Activated B cell treated with CpG ODN at 0.5 μM for 24 hours (primary cell): ENCODE measurements around the gene BRD2. TPM values are rescaled to one million over a fixed set of nuclear protein-coding genes. Genes with fewer than 3 reads are reported as not detected.

Experiments
- ATAC-seq: fragments of 200-7000 bp; cut with Tn5 transposase; one replicate; pipeline ENCODE4 v1.10.0; 2021; ENCODE audit warnings: low read depth, mild to moderate bottlenecking, moderate library complexity
- CTCF ChIA-PET: fragments of 350-600 bp; sonication (Branson Sonifier 250); formaldehyde crosslinking; loops from one replicate; lab custom pipeline; 2021; ENCODE audit warnings: antibody characterized with exemption; lab: Charles Lee
- POLR2A ChIA-PET: fragments of 350-600 bp; sonication (Branson Sonifier 250); formaldehyde crosslinking; loops from one replicate; lab custom pipeline; 2021; ENCODE audit warnings: antibody characterized with exemption; lab: Charles Lee
- DNase-seq: peaks from one replicate; pipeline ENCODE4 v3.0.0; 2022
- H3K27ac Mint-ChIP-seq: one replicate; pipeline ENCODE4 v1.8.0; 2020; ENCODE audit warnings: mixed read lengths
- H3K27me3 Mint-ChIP-seq: one replicate; pipeline ENCODE4 v1.8.0; 2021; ENCODE audit warnings: mixed read lengths
- H3K36me3 Mint-ChIP-seq: one replicate; pipeline ENCODE4 v1.8.0; 2021; ENCODE audit warnings: low read depth, mixed read lengths
- H3K4me1 Mint-ChIP-seq: one replicate; pipeline ENCODE4 v1.8.0; 2021; ENCODE audit warnings: mixed read lengths
- H3K4me3 Mint-ChIP-seq: one replicate; pipeline ENCODE4 v1.8.0; 2020; ENCODE audit warnings: mild to moderate bottlenecking, mixed read lengths
- H3K9me3 Mint-ChIP-seq: one replicate; pipeline ENCODE4 v1.8.0; 2020; ENCODE audit warnings: mixed read lengths
- intact Hi-C: fragments of 100-400 bp; cut with micrococcal nuclease; formaldehyde crosslinking; loops from one replicate; pipeline ENCODE4 v1.15.1; 2024
- total RNA-seq: library from RNA; stranded (reverse); gene quantifications from 2 replicates; pipeline ENCODE4 v1.2.3, GENCODE V29; 2022
- TF ChIP-seq, protein P1 (sequence below): fragments of 200-600 bp; IDR thresholded peaks from one replicate; pipeline ENCODE4 v1.8.0; 2022; ENCODE audit warnings: antibody characterized with exemption, mild to moderate bottlenecking

The BRD2 gene
- total RNA-seq, 1 donor from 2014 or later: 370 TPM

GRCh38 chr6:32943864-32944649 lies 24.3 kb upstream of the BRD2 start:
- ATAC-seq (peak; percentile 58), DNase-seq (peak; percentile 54)
- H3K9me3 Mint-ChIP-seq: no peaks in the 10 kb centered on the region
- ChIA-PET POLR2A (interaction anchor here (0.5 to 16.1 kb wide), 31 partner anchors 9 to 1283 kb away, joined by 3 to 1150 read pairs (median 6); partner anchors contain the start of genes BRD2, C6orf47, GPSM3 and HLA-DMA), CTCF (interaction anchor here (0.7 to 12.7 kb wide), 10 partner anchors 10 to 106 kb away, joined by 3 to 151 read pairs (median 7); partner anchors contain the start of genes BRD2, HLA-DMA and TAP2)
- H3K27ac Mint-ChIP-seq: peak overlapping the region; percentile 99
- H3K27me3 Mint-ChIP-seq: no peaks in the 10 kb centered on the region
- peaks cover 34% of the 10 kb centered on the region for H3K36me3 Mint-ChIP-seq
- intact Hi-C loops: loop anchor here (5.0 kb wide), 2 partner anchors 368 to 752 kb away; partner anchors contain the start of genes GPSM3, PBX2 and TAPBP
- TF ChIP-seq, protein P1, sequence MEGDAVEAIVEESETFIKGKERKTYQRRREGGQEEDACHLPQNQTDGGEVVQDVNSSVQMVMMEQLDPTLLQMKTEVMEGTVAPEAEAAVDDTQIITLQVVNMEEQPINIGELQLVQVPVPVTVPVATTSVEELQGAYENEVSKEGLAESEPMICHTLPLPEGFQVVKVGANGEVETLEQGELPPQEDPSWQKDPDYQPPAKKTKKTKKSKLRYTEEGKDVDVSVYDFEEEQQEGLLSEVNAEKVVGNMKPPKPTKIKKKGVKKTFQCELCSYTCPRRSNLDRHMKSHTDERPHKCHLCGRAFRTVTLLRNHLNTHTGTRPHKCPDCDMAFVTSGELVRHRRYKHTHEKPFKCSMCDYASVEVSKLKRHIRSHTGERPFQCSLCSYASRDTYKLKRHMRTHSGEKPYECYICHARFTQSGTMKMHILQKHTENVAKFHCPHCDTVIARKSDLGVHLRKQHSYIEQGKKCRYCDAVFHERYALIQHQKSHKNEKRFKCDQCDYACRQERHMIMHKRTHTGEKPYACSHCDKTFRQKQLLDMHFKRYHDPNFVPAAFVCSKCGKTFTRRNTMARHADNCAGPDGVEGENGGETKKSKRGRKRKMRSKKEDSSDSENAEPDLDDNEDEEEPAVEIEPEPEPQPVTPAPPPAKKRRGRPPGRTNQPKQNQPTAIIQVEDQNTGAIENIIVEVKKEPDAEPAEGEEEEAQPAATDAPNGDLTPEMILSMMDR: no peak
- peak overlapping the region; percentile 92 for H3K4me3 Mint-ChIP-seq
- H3K4me1 Mint-ChIP-seq: peaks cover 85% of the 10 kb centered on the region

DNA sequence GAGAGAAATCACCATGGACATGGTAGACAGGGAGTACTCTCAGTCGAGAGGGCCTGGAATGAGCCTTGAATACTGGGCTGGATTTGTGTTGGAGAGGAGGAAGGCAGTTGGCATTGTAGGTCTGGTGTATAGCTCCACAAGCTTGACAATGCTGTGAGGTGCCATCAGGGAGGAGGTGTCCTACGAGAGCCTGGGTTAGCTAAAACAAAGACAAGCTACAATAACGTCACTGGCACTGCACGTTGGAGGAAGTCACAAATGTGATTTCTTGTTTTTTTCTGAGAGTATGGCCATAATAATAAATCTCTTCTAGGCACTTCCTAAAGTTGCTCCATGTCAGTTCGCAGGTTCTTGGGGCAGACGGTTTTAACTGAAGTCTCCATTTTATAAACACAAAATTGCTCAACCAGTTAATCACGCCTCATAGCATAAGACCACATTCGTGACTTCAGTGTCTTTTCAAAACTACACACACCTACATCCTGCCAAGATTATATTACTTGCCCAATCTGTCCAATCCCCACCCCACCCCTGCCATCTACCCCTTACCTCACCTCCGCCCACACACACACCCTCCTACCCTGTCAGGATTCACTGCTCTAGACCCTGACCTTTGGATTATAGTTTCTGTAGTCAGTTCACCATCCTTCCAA lies 23.2 kb upstream of the BRD2 start:
- CTCF ChIA-PET: interaction anchor here (0.8 to 12.7 kb wide), 8 partner anchors 9 to 107 kb away, joined by 3 to 151 read pairs (median 10); partner anchors contain the start of genes BRD2, HLA-DMA and TAP2
- peaks cover 93% of the 10 kb centered on the region for H3K4me1 Mint-ChIP-seq
- ATAC-seq (peak; percentile 49), DNase-seq (no peak)
- peak overlapping the region; percentile 92 for H3K4me3 Mint-ChIP-seq
- peaks cover 39% of the 10 kb centered on the region for H3K36me3 Mint-ChIP-seq
- TF ChIP-seq, protein P1: no peak
- POLR2A ChIA-PET: interaction anchor here (0.6 to 16.1 kb wide), 21 partner anchors 8 to 1133 kb away, joined by 3 to 1150 read pairs (median 11); partner anchors contain the start of genes BRD2, GPSM3, HLA-DMA and HLA-DPA1
- H3K27ac Mint-ChIP-seq: peak overlapping the region; percentile 99
- no peaks in the 10 kb centered on the region for H3K27me3 Mint-ChIP-seq
- intact Hi-C loops: loop anchor here (1.0 kb wide), 2 partner anchors 8 to 12 kb away; partner anchors contain the start of gene HLA-DMA
- H3K9me3 Mint-ChIP-seq: no peaks in the 10 kb centered on the region

DNA sequence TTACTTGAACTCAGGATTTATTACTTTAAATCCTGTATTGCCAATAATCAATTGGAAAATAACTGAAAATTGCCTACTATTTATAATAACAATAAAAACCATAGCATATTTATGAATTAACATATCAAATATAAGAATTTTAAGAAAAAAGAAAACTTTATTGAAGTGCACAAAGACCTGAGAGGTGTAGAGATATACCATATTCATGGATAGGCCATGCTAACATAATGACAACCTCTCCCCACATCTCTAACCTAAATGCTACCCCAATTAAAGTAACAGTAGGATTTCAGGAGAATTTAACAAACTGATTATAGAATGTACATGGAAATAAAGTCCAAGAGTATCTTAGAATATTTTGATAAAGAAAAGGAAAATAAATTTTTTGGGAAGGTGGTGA lies 22.4 kb upstream of the BRD2 start:
- peak overlapping the region; percentile 99 for H3K27ac Mint-ChIP-seq
- H3K4me1 Mint-ChIP-seq: peaks cover 98% of the 10 kb centered on the region
- ATAC-seq: no peak
- intact Hi-C loops: loop anchor here (1.0 kb wide), 2 partner anchors 7 to 13 kb away; partner anchors contain the start of gene HLA-DMA
- TF ChIP-seq, protein P1: no peak
- peak overlapping the region; percentile 92 for H3K4me3 Mint-ChIP-seq
- H3K27me3 Mint-ChIP-seq: no peaks in the 10 kb centered on the region
- POLR2A ChIA-PET: interaction anchor here (7.7 to 16.1 kb wide), 2 partner anchors 13 to 26 kb away, joined by 168 to 1150 read pairs; partner anchors contain the start of gene BRD2
- CTCF ChIA-PET: no interaction called here
- H3K36me3 Mint-ChIP-seq: peaks cover 39% of the 10 kb centered on the region
- no peak for DNase-seq
- H3K9me3 Mint-ChIP-seq: no peaks in the 10 kb centered on the region

- ATAC-seq (no peak), DNase-seq (no peak)
- no peaks in the 10 kb centered on the region for H3K27me3 Mint-ChIP-seq
- H3K9me3 Mint-ChIP-seq: no peaks in the 10 kb centered on the region
- ChIA-PET CTCF (interaction anchor here (0.7 to 2.4 kb wide), 16 partner anchors 13 to 108 kb away, joined by 4 to 60 read pairs (median 11); partner anchors contain the start of genes BRD2, HLA-DOA, PSMB9 and TAP2), POLR2A (interaction anchor here (0.9 to 13.5 kb wide), 14 partner anchors 9 to 109 kb away, joined by 3 to 594 read pairs (median 9); partner anchors contain the start of genes BRD2, HLA-DMB, PSMB9 and TAP1)
- peak overlapping the region; percentile 59 for H3K4me3 Mint-ChIP-seq
- H3K36me3 Mint-ChIP-seq: peaks cover 40% of the 10 kb centered on the region
- intact Hi-C loops: loop anchor here (1.0 kb wide), 1 partner anchor 62 kb away; no protein-coding TSS in a partner anchor
- TF ChIP-seq, protein P1: no peak
- peaks cover 94% of the 10 kb centered on the region for H3K4me1 Mint-ChIP-seq
- peak overlapping the region; percentile 99 for H3K27ac Mint-ChIP-seq
Observed at GRCh38 chr6:32946893-32947292, 21.5 kb upstream of the BRD2 start.
